HepG2 (cell line): ENCODE data around the gene ZBTB45. TPM values are rescaled to one million over a fixed set of nuclear protein-coding genes. Genes with fewer than 3 reads are reported as not detected.

Experiments used
- ATF2 ChIP-seq: sonication (generic); formaldehyde crosslinking; IDR thresholded peaks from 2 replicates; pipeline ENCODE4 v1.4.0; 2020; ENCODE audit warnings: missing genetic modification reagents
- BCL3 ChIP-seq: sonication (generic); formaldehyde crosslinking; IDR thresholded peaks from 2 replicates; pipeline ENCODE4 v1.5.1; 2020; ENCODE audit warnings: mild to moderate bottlenecking, missing genetic modification reagents, moderate library complexity
- CBX1 ChIP-seq: IDR thresholded peaks from one replicate; pipeline ENCODE4 v1.6.1; 2016; ENCODE audit warnings: antibody characterized with exemption, low read depth
- DRAP1 ChIP-seq: IDR thresholded peaks from 2 replicates; pipeline ENCODE4 v1.6.1; 2016; ENCODE audit warnings: missing genetic modification reagents, missing compliant biosample characterization
- ELF3 ChIP-seq: IDR thresholded peaks from 2 replicates; pipeline ENCODE4 v1.6.1; 2016; ENCODE audit warnings: missing genetic modification reagents, missing compliant biosample characterization
- GABPA ChIP-seq, 2 experiments: IDR thresholded peaks; 2 replicates each; pipeline ENCODE4 v1.6.1; 2011 to 2016; ENCODE audit warnings: low read depth in 2 of 2, low read length in 1 of 2, missing biosample characterization in 1 of 2, missing genetic modification characterization in 1 of 2
- HNF4A ChIP-seq: sonication (generic); formaldehyde crosslinking; IDR thresholded peaks from 2 replicates; pipeline ENCODE4 v1.4.0; 2020; ENCODE audit warnings: missing genetic modification reagents
- IKZF1 ChIP-seq: fragments of 450-650 bp; IDR thresholded peaks from 2 replicates; pipeline ENCODE4 v1.7.1; 2016
- MXI1 ChIP-seq: IDR thresholded peaks from 3 replicates; pipeline ENCODE4 v1.6.1; 2012; ENCODE audit warnings: low read depth, low read length, inconsistent platforms, borderline replicate concordance
- MYC ChIP-seq: sonication (generic); formaldehyde crosslinking; IDR thresholded peaks from 2 replicates; pipeline ENCODE4 v1.9.0; 2021; ENCODE audit warnings: missing genetic modification reagents, borderline replicate concordance
- NCOA1 ChIP-seq: sonication (generic); formaldehyde crosslinking; IDR thresholded peaks from 2 replicates; pipeline ENCODE4 v1.9.0; 2021; ENCODE audit warnings: missing genetic modification reagents
- PBX3 ChIP-seq: sonication (generic); formaldehyde crosslinking; IDR thresholded peaks from 2 replicates; pipeline ENCODE4 v1.8.1; 2023; ENCODE audit warnings: missing genetic modification reagents, inconsistent platforms, borderline replicate concordance
- SALL2 ChIP-seq: sonication (generic); formaldehyde crosslinking; IDR thresholded peaks from 2 replicates; pipeline ENCODE4 v1.8.1; 2023; ENCODE audit warnings: mild to moderate bottlenecking, missing genetic modification reagents, inconsistent platforms
- SNRNP70 ChIP-seq: fragments of 200-400 bp; formaldehyde crosslinking; IDR thresholded peaks from 2 replicates; pipeline ENCODE4 v1.6.1; 2017; ENCODE audit warnings: mild to moderate bottlenecking, low read depth, low read length, moderate library complexity
- TOPORS ChIP-seq: sonication (generic); formaldehyde crosslinking; IDR thresholded peaks from 2 replicates; pipeline ENCODE4 v1.8.0; 2023; ENCODE audit warnings: mild to moderate bottlenecking, missing genetic modification reagents
- U2AF1 ChIP-seq: fragments of 200-400 bp; formaldehyde crosslinking; optimal IDR thresholded peaks from 2 replicates; pipeline ENCODE3; 2017; ENCODE audit warnings: mild to moderate bottlenecking, low read depth, low read length
- ZBTB4 ChIP-seq: sonication (generic); formaldehyde crosslinking; IDR thresholded peaks from 2 replicates; pipeline ENCODE4 v1.4.0; 2020; ENCODE audit warnings: missing genetic modification reagents, mild to moderate bottlenecking, borderline replicate concordance
- ZC3H4 ChIP-seq: sonication (generic); formaldehyde crosslinking; IDR thresholded peaks from 2 replicates; pipeline ENCODE4 v1.4.0; 2020; ENCODE audit warnings: missing genetic modification reagents, borderline replicate concordance
- ZFAT ChIP-seq: sonication (generic); formaldehyde crosslinking; conservative IDR thresholded peaks from 2 replicates; pipeline ENCODE4 v1.8.1; 2023; ENCODE audit warnings: missing genetic modification reagents, inconsistent platforms
- ZNF549 ChIP-seq: sonication (generic); formaldehyde crosslinking; IDR thresholded peaks from 2 replicates; pipeline ENCODE4 v1.5.0; 2020; ENCODE audit warnings: missing genetic modification reagents
- ZNF678 ChIP-seq: sonication (generic); formaldehyde crosslinking; IDR thresholded peaks from 2 replicates; pipeline ENCODE4 v1.4.0; 2020; ENCODE audit warnings: mild to moderate bottlenecking, missing genetic modification reagents
- ZNF747 ChIP-seq: sonication (generic); formaldehyde crosslinking; IDR thresholded peaks from 2 replicates; pipeline ENCODE4 v1.8.1; 2023; ENCODE audit warnings: missing genetic modification reagents, mild to moderate bottlenecking, borderline replicate concordance
- polyA plus RNA-seq, 8 experiments: library from polyadenylated mRNA; depleted of rRNA in 3 of 8; stranded (reverse) in 7 of 8; unstranded in 1 of 8; fragments of >200 nt; fragmentation: Illumina TruSeq in 4 of 8; extraction: Trizol in 4 of 8; gene quantifications; 2 replicates each; pipeline versions ENCODE4 v1.2.1 to v1.2.3, GENCODE V29; 2011 to 2016; ENCODE audit warnings: low read depth in 4 of 8, missing spikeins in 1 of 8, mixed read lengths in 1 of 8; ENCODE audit not compliant: insufficient read depth in 1 of 8
- total RNA-seq, 5 experiments: library from RNA; depleted of rRNA; stranded (reverse); fragments of >200 nt; fragmentation: Illumina TruSeq; extraction: Trizol; gene quantifications; 2 replicates each; pipeline ENCODE4 v1.2.3, GENCODE V29; 2016; ENCODE audit warnings: low read depth in 1 of 5

Gene ZBTB45
- total and polyA plus RNA-seq, 2 of the 13 experiments (the other 11 are each of a cell fraction or from before 2014, with no cell fraction given) = 3.0 to 3.7 TPM

- TF ChIP-seq PBX3 = 0 out of 2 replicates have a peak, but pooled peaks have one; percentile 48
- no peak for TF ChIP-seq ATF2
- TF ChIP-seq SALL2 (CRISPR knock-in tag) = peak; percentile 40
- TF ChIP-seq ZNF747 (CRISPR knock-in tag) = peak; percentile 92
- no peak for TF ChIP-seq ZNF549 (CRISPR knock-in tag)
- TF ChIP-seq CBX1 = no peak
- no peak for TF ChIP-seq ZFAT (CRISPR knock-in tag)
- TF ChIP-seq SNRNP70 = no peak
- 0 out of 2 replicates have a peak, but pooled peaks have one; percentile 69 for TF ChIP-seq ZNF678 (CRISPR knock-in tag)
- TF ChIP-seq DRAP1 (CRISPR knock-in tag) = peak; percentile 21; the same call in 1 of the 2 replicates
- no peak for TF ChIP-seq IKZF1
- peak; percentile 39; the same call in 1 of the 2 replicates for TF ChIP-seq ELF3
- peak; percentile 75 for TF ChIP-seq GABPA (IDR thresholded peaks at IDR 0.05; ENCODE audit: low read depth, low read length)
- TF ChIP-seq GABPA (CRISPR knock-in tag; IDR thresholded peaks at IDR 0.05; ENCODE audit: low read depth) = peak; percentile 88
- no peak; the same call in 1 of the 2 replicates for TF ChIP-seq NCOA1 (CRISPR knock-in tag)
- TF ChIP-seq ZBTB4 (CRISPR knock-in tag) = peak; percentile 54; the same call in 1 of the 2 replicates
- TF ChIP-seq U2AF1 = peak; percentile 58
- peak; percentile 37; the same call in 1 of the 2 replicates for TF ChIP-seq HNF4A (CRISPR knock-in tag)
- TF ChIP-seq BCL3 (CRISPR knock-in tag) = peak; percentile 74; the same call in 1 of the 2 replicates
- no peak for TF ChIP-seq TOPORS (CRISPR knock-in tag)
- TF ChIP-seq MXI1 = peak; percentile 97
- peak; percentile 48; the same call in 1 of the 2 replicates for TF ChIP-seq MYC
- no peak for TF ChIP-seq ZC3H4 (CRISPR knock-in tag)
Measured at GRCh38 chr19:58475714-58476497, 43.7 kb downstream of the ZBTB45 start, which contains the start of gene ZNF446 (continued).
